Measurements from ENCODE around the gene ABCD3. TPM values are rescaled to one million over a fixed set of nuclear protein-coding genes. Genes with fewer than 3 reads are reported as not detected.
"Not testable (repeated sequence)": the region's sequence is repeated elsewhere in the genome, so short reads cannot be mapped to it uniquely, and the experiment has no call there.

ABCD3 gene
- total RNA-seq, 4 donors from 2014 or later = 33.4 to 42.8 (median 36.6) TPM

- in situ Hi-C loops (cut with MboI; ENCODE audit: low sequenced_read_pairs in 4 of 4) (no loop called here), intact Hi-C loops (cut with DNase I; ENCODE audit: low total_unique reads) (no loop called here)
- H3K36me3 ChIP-seq = no peaks in the 10 kb centered on the region
- TF ChIP-seq, protein P1, sequence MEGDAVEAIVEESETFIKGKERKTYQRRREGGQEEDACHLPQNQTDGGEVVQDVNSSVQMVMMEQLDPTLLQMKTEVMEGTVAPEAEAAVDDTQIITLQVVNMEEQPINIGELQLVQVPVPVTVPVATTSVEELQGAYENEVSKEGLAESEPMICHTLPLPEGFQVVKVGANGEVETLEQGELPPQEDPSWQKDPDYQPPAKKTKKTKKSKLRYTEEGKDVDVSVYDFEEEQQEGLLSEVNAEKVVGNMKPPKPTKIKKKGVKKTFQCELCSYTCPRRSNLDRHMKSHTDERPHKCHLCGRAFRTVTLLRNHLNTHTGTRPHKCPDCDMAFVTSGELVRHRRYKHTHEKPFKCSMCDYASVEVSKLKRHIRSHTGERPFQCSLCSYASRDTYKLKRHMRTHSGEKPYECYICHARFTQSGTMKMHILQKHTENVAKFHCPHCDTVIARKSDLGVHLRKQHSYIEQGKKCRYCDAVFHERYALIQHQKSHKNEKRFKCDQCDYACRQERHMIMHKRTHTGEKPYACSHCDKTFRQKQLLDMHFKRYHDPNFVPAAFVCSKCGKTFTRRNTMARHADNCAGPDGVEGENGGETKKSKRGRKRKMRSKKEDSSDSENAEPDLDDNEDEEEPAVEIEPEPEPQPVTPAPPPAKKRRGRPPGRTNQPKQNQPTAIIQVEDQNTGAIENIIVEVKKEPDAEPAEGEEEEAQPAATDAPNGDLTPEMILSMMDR (IDR thresholded peaks at IDR 0.05 in 4 of 5, conservative IDR thresholded peaks at IDR 0.05 in 1 of 5) = no peak
- TF ChIP-seq POLR2A (IDR thresholded peaks at IDR 0.05) = no peak
- H3K9me3 ChIP-seq = peaks cover 0 to 4% (median 0%) of the 10 kb centered on the region in 3 donors
- ATAC-seq (no peak), DNase-seq (no peak)
- no peak overlapping the region for H3K4me3 ChIP-seq
- H3K4me1 ChIP-seq = peaks cover 0 to 6% of the 10 kb centered on the region in 2 donors
- H3K27me3 ChIP-seq = no peaks in the 10 kb centered on the region
- H3K27ac ChIP-seq = no peak overlapping the region
Observed at GRCh38 chr1:94440088-94440487, 21.9 kb downstream of the ABCD3 start.

DNA sequence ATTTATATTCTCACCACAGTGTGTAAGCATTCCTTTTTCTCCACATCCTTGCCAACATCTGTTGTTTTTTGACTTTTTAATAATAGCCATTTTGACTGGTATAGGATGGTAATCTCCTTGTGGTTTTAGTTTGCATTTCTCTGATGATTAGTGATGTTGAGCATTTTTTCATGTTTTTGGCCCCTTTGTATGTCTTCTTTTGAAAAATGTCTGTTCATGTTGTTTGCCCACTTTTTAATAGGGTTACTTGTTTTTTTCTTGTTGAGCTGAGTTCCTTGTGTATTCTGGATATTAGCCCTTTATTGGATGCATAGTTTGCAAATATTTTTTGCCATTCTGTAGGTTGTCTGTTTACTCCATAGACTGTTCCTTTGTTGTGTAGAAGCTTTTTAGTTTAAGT, 24.9 kb downstream of the ABCD3 start:
- ATAC-seq; H3K4me1 ChIP-seq; H3K36me3 ChIP-seq; DNase-seq; H3K9me3 ChIP-seq; H3K27me3 ChIP-seq; H3K4me3 ChIP-seq; H3K27ac ChIP-seq; in situ Hi-C loops (cut with MboI; ENCODE audit: low sequenced_read_pairs in 4 of 4); intact Hi-C loops (cut with DNase I; ENCODE audit: low total_unique reads): not testable (repeated sequence)

DNA sequence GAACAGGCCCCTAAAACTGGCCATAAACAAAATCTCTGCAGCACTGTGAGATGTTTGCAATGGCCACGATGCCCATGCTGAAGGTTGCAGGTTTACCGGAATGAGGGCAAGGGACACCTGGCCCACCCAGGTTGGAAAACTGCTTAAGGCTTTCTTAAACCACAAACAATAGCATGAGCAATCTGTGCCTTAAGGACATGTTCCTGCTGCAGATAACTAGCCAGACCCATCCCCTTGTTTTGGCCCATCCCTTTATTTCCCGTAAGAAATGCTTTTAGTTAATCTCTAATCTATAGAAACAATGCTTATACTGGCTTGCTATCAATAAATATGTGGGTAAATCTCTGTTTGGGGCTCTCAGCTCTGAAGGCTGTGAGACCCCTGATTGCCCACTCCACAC, 26.6 kb downstream of the ABCD3 start:
- H3K9me3 ChIP-seq; in situ Hi-C loops (cut with MboI; ENCODE audit: low sequenced_read_pairs in 4 of 4); H3K27me3 ChIP-seq; H3K36me3 ChIP-seq; H3K4me3 ChIP-seq; DNase-seq; H3K27ac ChIP-seq; intact Hi-C loops (cut with DNase I; ENCODE audit: low total_unique reads); H3K4me1 ChIP-seq; ATAC-seq: not testable (repeated sequence)

- H3K4me1 ChIP-seq; ATAC-seq; DNase-seq; H3K9me3 ChIP-seq; H3K4me3 ChIP-seq; in situ Hi-C loops (cut with MboI; ENCODE audit: low sequenced_read_pairs in 4 of 4); intact Hi-C loops (cut with DNase I; ENCODE audit: low total_unique reads); H3K27ac ChIP-seq; H3K27me3 ChIP-seq: not testable (repeated sequence)
- H3K36me3 ChIP-seq = peaks cover 0 to 19% of the 10 kb centered on the region in 2 donors
Observed at GRCh38 chr1:94445733-94446132, 27.5 kb downstream of the ABCD3 start.

DNA sequence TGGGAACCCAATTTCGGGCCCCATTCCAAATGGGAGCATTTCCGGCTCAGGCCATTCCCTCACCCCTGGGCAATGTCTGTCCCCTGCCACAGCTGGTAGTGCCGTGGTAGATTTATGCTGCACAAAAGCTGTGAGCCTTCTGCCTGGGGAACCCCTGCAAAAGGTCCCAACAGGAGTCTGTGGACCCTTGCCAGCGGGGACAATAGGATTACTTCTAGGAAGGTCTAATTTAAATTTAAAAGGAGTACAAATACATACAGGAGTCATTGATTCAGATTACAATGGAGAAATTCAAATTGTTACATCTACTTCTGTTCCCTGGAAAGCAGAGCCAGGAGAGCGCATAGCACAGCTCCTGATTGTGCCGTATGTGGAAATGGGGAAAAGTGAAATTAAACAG, 28.0 kb downstream of the ABCD3 start:
- H3K27me3 ChIP-seq; H3K9me3 ChIP-seq; DNase-seq; intact Hi-C loops (cut with DNase I; ENCODE audit: low total_unique reads); H3K4me1 ChIP-seq; in situ Hi-C loops (cut with MboI; ENCODE audit: low sequenced_read_pairs in 4 of 4); ATAC-seq; H3K27ac ChIP-seq; H3K4me3 ChIP-seq: not testable (repeated sequence)
- peaks cover 0 to 20% of the 10 kb centered on the region in 2 donors for H3K36me3 ChIP-seq

GRCh38 chr1:94448741-94449140, 30.6 kb downstream of the ABCD3 start:
- H3K9me3 ChIP-seq; in situ Hi-C loops (cut with MboI; ENCODE audit: low sequenced_read_pairs in 4 of 4); ATAC-seq; H3K27me3 ChIP-seq; H3K4me3 ChIP-seq; H3K4me1 ChIP-seq; DNase-seq; H3K27ac ChIP-seq: not testable (repeated sequence)
- H3K36me3 ChIP-seq = peaks cover 0 to 20% of the 10 kb centered on the region in 2 donors
- intact Hi-C loops (cut with DNase I; ENCODE audit: low total_unique reads) = loop anchor here (1.0 kb wide), 1 partner anchor 19 kb away; no protein-coding TSS in a partner anchor

GRCh38 chr1:94456736-94457135, 38.5 kb downstream of the ABCD3 start:
- in situ Hi-C loops (cut with MboI; ENCODE audit: low sequenced_read_pairs in 4 of 4) (no loop called here), intact Hi-C loops (cut with DNase I; ENCODE audit: low total_unique reads) (no loop called here)
- no peaks in the 10 kb centered on the region for H3K9me3 ChIP-seq
- no peak for DNase-seq
- no peak overlapping the region for H3K4me3 ChIP-seq
- no peaks in the 10 kb centered on the region for H3K36me3 ChIP-seq
- ATAC-seq = no peak
- H3K27ac ChIP-seq = no peak overlapping the region
- no peaks in the 10 kb centered on the region for H3K27me3 ChIP-seq
- TF ChIP-seq POLR2A (IDR thresholded peaks at IDR 0.05) = no peak
- TF ChIP-seq, protein P1 (IDR thresholded peaks at IDR 0.05 in 4 of 5, conservative IDR thresholded peaks at IDR 0.05 in 1 of 5) = no peak
- no peaks in the 10 kb centered on the region for H3K4me1 ChIP-seq

Measured in gastrocnemius medialis (tissue), 4 donors.